Lung (tissue), 12 donors: ENCODE data around the gene PROB1. TPM values are rescaled to one million over a fixed set of nuclear protein-coding genes. Genes with fewer than 3 reads are reported as not detected.

ENCODE experiments used
- ATAC-seq: fragments of 200-7000 bp; cut with Tn5 transposase; one replicate; pipeline ENCODE4 v1.9.1; 2020; ENCODE audit warnings: moderate number of reproducible peaks; ENCODE audit not compliant: insufficient read depth, low FRiP score
- DNase-seq, 3 donors: peaks; one replicate each; pipeline ENCODE4 v3.0.0-alpha.2; 2013 to 2017
- H3K27ac ChIP-seq, 2 donors: one replicate each; pipeline ENCODE4 v1.5.1; 2013; ENCODE audit warnings: mild to moderate bottlenecking in 2 of 2, moderate library complexity in 2 of 2, control low read depth in 1 of 2, inconsistent platforms in 1 of 2, low read depth in 1 of 2, low read length in 1 of 2
- H3K27me3 ChIP-seq, 3 donors: one replicate each; pipeline ENCODE4 v1.5.1; 2013; ENCODE audit warnings: low read length in 2 of 3; ENCODE audit not compliant: control insufficient read depth in 3 of 3, insufficient read depth in 3 of 3
- H3K36me3 ChIP-seq, 4 donors: one replicate each; pipeline ENCODE4 v1.5.1; 2013; ENCODE audit warnings: low read length in 4 of 4, mild to moderate bottlenecking in 1 of 4, moderate library complexity in 1 of 4; ENCODE audit not compliant: control insufficient read depth in 4 of 4, insufficient read depth in 4 of 4
- H3K4me1 ChIP-seq, 5 donors: one replicate each; pipeline ENCODE4 v1.5.1; 2013; ENCODE audit warnings: low read length in 5 of 5, mild to moderate bottlenecking in 2 of 5, moderate library complexity in 1 of 5; ENCODE audit not compliant: control insufficient read depth in 5 of 5, insufficient read depth in 5 of 5
- H3K4me3 ChIP-seq: one replicate; pipeline ENCODE4 v1.5.1; 2013; ENCODE audit warnings: mild to moderate bottlenecking, control low read depth, moderate library complexity
- H3K9ac ChIP-seq, 2 donors: one replicate each; pipeline ENCODE4 v1.5.1; 2013; ENCODE audit warnings: low read length in 2 of 2, control low read depth in 1 of 2; ENCODE audit not compliant: insufficient read depth in 1 of 2
- H3K9me3 ChIP-seq, 4 donors: one replicate each; pipeline ENCODE4 v1.5.1; 2013; ENCODE audit warnings: low read length in 3 of 4, mild to moderate bottlenecking in 1 of 4, moderate library complexity in 1 of 4; ENCODE audit not compliant: control insufficient read depth in 4 of 4, insufficient read depth in 3 of 4
- CTCF ChIP-seq: IDR thresholded peaks from 2 replicates; pipeline ENCODE4 v1.5.1; 2012; ENCODE audit warnings: mild to moderate bottlenecking; ENCODE audit errors: control extremely low read depth, extremely low read depth
- WGBS, 2 donors: extraction: QIAGEN DNeasy Blood & Tissue Kit; methylation state at CpG; one replicate each; pipeline ENCODE4 v1.1.7; 2013; 5-methylcytosine and 5-hydroxymethylcytosine counted together
- polyA plus RNA-seq, 2 donors: library from polyadenylated mRNA; stranded (reverse); fragments of 200-250 nt; gene quantifications; one replicate each; pipeline ENCODE4 v1.2.1, GENCODE V29; 2013
- total RNA-seq, 2 donors: library from RNA; depleted of rRNA in 1 of 2; stranded (reverse); fragments of >200 nt in 1 of 2; gene quantifications; one replicate each; pipeline ENCODE4 v1.2.1, GENCODE V29; 2014 to 2021
- donor health status: control.
- donor health status: control.
- donor health status: Bipolar disorder and iron deficiency.
- donor health status: healthy.
- donor health status: DM: yes; HTN: yes; CAD: no.

PROB1 gene
- total and polyA plus RNA-seq, 4 donors = 0.33 to 2.2 (median 0.72) TPM

GRCh38 chr5:139343476-139343875 lies 51.4 kb downstream of the PROB1 start:
- DNase-seq = no peak
- H3K4me1 ChIP-seq = peaks cover 0 to 26% (median 4%) of the 10 kb centered on the region in 5 donors
- no peak overlapping the region for H3K27ac ChIP-seq
- no peak overlapping the region for H3K4me3 ChIP-seq
- H3K9ac ChIP-seq = peak overlapping the region in 1 of 2 donors; percentile 99
- no peak for ATAC-seq
- 81 to 85% methylated on average over 9 of the region's 9 CpGs for WGBS, 2 donors
- no peaks in the 10 kb centered on the region for H3K9me3 ChIP-seq
- no peak for TF ChIP-seq CTCF
- peaks cover 0 to 9% (median 7%) of the 10 kb centered on the region in 4 donors for H3K36me3 ChIP-seq
- H3K27me3 ChIP-seq = no peaks in the 10 kb centered on the region

- peak overlapping the region; percentile 96 to 100 for H3K27ac ChIP-seq
- peaks cover 0 to 26% (median 4%) of the 10 kb centered on the region in 5 donors for H3K4me1 ChIP-seq
- DNase-seq (no peak), ATAC-seq (no peak)
- no peaks in the 10 kb centered on the region for H3K27me3 ChIP-seq
- peak overlapping the region; percentile 96 for H3K4me3 ChIP-seq
- no peak for TF ChIP-seq CTCF
- H3K9ac ChIP-seq = peak overlapping the region; percentile 99
- H3K9me3 ChIP-seq = no peaks in the 10 kb centered on the region
- WGBS, 2 donors = 0% methylated on average over 16 of the region's 16 CpGs
- H3K36me3 ChIP-seq = peaks cover 0 to 9% (median 6%) of the 10 kb centered on the region in 4 donors
These were observed 52.5 kb downstream of the PROB1 start for GRCh38 chr5:139342423-139342723.

DNA sequence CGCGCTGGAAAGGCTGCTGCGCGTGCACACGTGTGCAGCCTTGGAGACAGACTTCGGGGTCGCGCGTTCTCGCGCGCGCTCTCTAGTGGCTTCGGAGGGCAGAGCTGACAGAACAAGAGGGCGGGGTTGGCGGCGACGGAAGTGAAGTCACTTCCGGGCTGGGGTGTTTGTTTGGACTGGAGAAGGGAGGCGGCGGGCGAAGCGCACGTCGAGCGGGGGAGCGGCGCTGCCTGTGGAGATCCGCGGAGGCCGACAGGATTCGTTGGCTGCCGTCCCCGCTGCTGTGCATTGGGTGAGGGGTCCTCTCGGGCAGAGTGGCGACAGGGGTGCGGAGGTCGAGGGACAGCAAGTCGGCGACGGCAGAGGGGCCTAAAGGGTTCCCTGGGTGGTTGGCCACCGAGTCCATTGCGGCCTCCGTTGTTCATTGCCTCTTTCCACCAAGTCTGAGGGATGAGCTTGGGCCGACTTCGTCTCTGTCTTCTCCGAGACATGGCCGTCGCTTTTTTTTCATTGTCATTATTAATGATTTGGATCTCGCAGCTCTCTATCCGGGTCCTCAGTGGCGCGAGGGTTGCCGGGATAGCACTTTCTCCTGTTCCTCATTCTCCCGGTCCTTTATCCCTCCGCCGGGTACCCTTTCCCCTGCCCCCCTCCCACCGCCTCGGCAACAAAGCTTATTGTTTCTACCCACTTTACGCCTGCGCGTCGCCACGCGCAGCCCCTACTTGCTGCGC lies 53.0 kb downstream of the PROB1 start, which contains the start of gene PAIP2:
PAIP2 (plus strand) TSS at position 166 of the 734 bp plus-strand sequence. CDS start 21,931 bp downstream, outside the sequence.
- Histone ChIP-seq H3K9ac (peak within 1 kb of the TSS; percentile 99), H3K27ac (peak within 1 kb of the TSS; percentile 96 to 100), H3K27me3 (no peaks in the 10 kb centered on the region), H3K4me3 (peak within 1 kb of the TSS; percentile 96), H3K36me3 (peaks cover 0 to 9% (median 6%) of the 10 kb centered on the region in 4 donors), H3K4me1 (peaks cover 0 to 26% (median 4%) of the 10 kb centered on the region in 5 donors), H3K9me3 (no peaks in the 10 kb centered on the region)
- ATAC-seq (peak; percentile 97), DNase-seq (peak; percentile 98 to 99 (median 99))
- 0 to 1% methylated on average over 66 of the region's 66 CpGs for WGBS, 2 donors
- TF ChIP-seq CTCF = peak; percentile 72
